Hepatocyte (in vitro differentiated cells): ENCODE results near the gene CD82.

ENCODE experiments used
- EZH2 ChIP-seq: fragments of 200-600 bp; sonication (generic); IDR thresholded peaks from 2 replicates; pipeline ENCODE4 v1.6.1; 2016; ENCODE audit warnings: antibody characterized with exemption, mild to moderate bottlenecking, borderline replicate concordance
- TF ChIP-seq, protein P1 (sequence below): fragments of 200-600 bp; sonication (generic); IDR thresholded peaks from 2 replicates; pipeline ENCODE4 v1.5.1; 2016; ENCODE audit warnings: antibody characterized with exemption, mild to moderate bottlenecking; ENCODE audit not compliant: poor library complexity

- TF ChIP-seq, protein P1, sequence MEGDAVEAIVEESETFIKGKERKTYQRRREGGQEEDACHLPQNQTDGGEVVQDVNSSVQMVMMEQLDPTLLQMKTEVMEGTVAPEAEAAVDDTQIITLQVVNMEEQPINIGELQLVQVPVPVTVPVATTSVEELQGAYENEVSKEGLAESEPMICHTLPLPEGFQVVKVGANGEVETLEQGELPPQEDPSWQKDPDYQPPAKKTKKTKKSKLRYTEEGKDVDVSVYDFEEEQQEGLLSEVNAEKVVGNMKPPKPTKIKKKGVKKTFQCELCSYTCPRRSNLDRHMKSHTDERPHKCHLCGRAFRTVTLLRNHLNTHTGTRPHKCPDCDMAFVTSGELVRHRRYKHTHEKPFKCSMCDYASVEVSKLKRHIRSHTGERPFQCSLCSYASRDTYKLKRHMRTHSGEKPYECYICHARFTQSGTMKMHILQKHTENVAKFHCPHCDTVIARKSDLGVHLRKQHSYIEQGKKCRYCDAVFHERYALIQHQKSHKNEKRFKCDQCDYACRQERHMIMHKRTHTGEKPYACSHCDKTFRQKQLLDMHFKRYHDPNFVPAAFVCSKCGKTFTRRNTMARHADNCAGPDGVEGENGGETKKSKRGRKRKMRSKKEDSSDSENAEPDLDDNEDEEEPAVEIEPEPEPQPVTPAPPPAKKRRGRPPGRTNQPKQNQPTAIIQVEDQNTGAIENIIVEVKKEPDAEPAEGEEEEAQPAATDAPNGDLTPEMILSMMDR = no peak
- no peak for TF ChIP-seq EZH2
Measured at GRCh38 chr11:44575962-44576361, 10.5 kb downstream of the CD82 start.
